Measurements from ENCODE around the gene CATSPER4.

DNA sequence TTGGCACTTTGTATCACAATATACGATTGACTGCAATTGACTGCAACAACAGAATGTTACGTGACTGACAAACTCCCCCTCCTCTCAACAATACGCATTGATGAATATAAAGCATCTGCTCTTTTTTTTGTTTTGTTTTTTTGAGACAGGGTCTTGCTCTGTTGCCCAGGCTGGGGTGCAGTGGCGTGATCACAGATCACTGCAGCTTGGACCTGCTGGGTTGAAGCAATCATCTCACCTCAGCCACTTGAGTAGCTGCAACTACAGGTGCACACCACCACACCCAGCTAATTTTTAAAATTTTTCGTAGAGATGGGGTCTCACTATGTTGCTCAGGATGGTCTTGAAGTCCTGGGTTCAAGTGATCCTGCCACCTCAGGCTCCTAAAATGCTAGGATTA, 22.3 kb downstream of the CATSPER4 start:
- TF ChIP-seq, protein P1, sequence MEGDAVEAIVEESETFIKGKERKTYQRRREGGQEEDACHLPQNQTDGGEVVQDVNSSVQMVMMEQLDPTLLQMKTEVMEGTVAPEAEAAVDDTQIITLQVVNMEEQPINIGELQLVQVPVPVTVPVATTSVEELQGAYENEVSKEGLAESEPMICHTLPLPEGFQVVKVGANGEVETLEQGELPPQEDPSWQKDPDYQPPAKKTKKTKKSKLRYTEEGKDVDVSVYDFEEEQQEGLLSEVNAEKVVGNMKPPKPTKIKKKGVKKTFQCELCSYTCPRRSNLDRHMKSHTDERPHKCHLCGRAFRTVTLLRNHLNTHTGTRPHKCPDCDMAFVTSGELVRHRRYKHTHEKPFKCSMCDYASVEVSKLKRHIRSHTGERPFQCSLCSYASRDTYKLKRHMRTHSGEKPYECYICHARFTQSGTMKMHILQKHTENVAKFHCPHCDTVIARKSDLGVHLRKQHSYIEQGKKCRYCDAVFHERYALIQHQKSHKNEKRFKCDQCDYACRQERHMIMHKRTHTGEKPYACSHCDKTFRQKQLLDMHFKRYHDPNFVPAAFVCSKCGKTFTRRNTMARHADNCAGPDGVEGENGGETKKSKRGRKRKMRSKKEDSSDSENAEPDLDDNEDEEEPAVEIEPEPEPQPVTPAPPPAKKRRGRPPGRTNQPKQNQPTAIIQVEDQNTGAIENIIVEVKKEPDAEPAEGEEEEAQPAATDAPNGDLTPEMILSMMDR (IDR thresholded peaks at IDR 0.05), result no peak
- TF ChIP-seq POLR2A (IDR thresholded peaks at IDR 0.05), result no peak

All from lower leg skin (tissue), 3 donors.